GM19099 (cell line): ENCODE results near the gene RAX2.
A peak's percentile ranks its signal among the peaks of the same experiment; 100 is the strongest.

Source experiments
- POLR2A ChIP-seq: IDR thresholded peaks from 3 replicates; pipeline ENCODE4 v1.6.1; 2011; ENCODE audit warnings: low read depth; ENCODE audit not compliant: insufficient read length; ENCODE audit errors: extremely low read depth

The RAX2 gene

GRCh38 chr19:3774621-3775373 lies 2.8 kb upstream of the RAX2 start:
- no peak for TF ChIP-seq POLR2A

- TF ChIP-seq POLR2A, result no peak
These were observed 1.9 kb upstream of the RAX2 start for GRCh38 chr19:3773814-3774515.

- TF ChIP-seq POLR2A, result no peak
These were observed 775 bp downstream of the RAX2 start for GRCh38 chr19:3771000-3771905.

GRCh38 chr19:3770136-3770999 lies 1.7 kb downstream of the RAX2 start:
- TF ChIP-seq POLR2A, result no peak

GRCh38 chr19:3769494-3769893 lies 2.5 kb downstream of the RAX2 start:
- TF ChIP-seq POLR2A, result no peak

- no peak for TF ChIP-seq POLR2A
These were observed 3.3 kb downstream of the RAX2 start for GRCh38 chr19:3768748-3769099.

GRCh38 chr19:3768015-3768747 lies 3.8 kb downstream of the RAX2 start:
- TF ChIP-seq POLR2A, result no peak

GRCh38 chr19:3767050-3767449 lies 5.0 kb downstream of the RAX2 start:
- TF ChIP-seq POLR2A, result no peak

GRCh38 chr19:3766520-3766919 lies 5.5 kb downstream of the RAX2 start:
- TF ChIP-seq POLR2A, result no peak

GRCh38 chr19:3765121-3765520 lies 6.9 kb downstream of the RAX2 start:
- TF ChIP-seq POLR2A, result no peak

- peak; percentile 89 for TF ChIP-seq POLR2A
These were observed 9.2 kb downstream of the RAX2 start, which contains the start of gene MRPL54 for GRCh38 chr19:3762501-3763459. MRPL54 (plus strand) TSS chr19:3762682; CDS start chr19:3762701, 19 bp downstream.

GRCh38 chr19:3762130-3762473 lies 9.9 kb downstream of the RAX2 start:
- TF ChIP-seq POLR2A, result no peak

- TF ChIP-seq POLR2A, result peak; percentile 92
These were observed 10.5 kb downstream of the RAX2 start, which contains the start of gene APBA3 for GRCh38 chr19:3761382-3762129. APBA3 (minus strand) TSS chr19:3761692; CDS start chr19:3760264, 1,428 bp downstream.
